HepG2 (cell line): ENCODE data around the gene INO80C. TPM values are rescaled to one million over a fixed set of nuclear protein-coding genes. Genes with fewer than 3 reads are reported as not detected.

Experiments
- BRF2 ChIP-seq: sonication (generic); formaldehyde crosslinking; IDR thresholded peaks from 2 replicates; pipeline ENCODE4 v1.8.1; 2022; ENCODE audit warnings: mild to moderate bottlenecking, missing genetic modification reagents
- CREM ChIP-seq, 2 experiments: sonication (generic) in 1 of 2; formaldehyde crosslinking in 1 of 2; IDR thresholded peaks; 2 replicates each; pipeline versions ENCODE4 v1.4.0 to v1.6.1; 2016 to 2020; ENCODE audit warnings: antibody characterized with exemption in 1 of 2, mild to moderate bottlenecking in 1 of 2, missing genetic modification reagents in 1 of 2
- GLI4 ChIP-seq: sonication (generic); formaldehyde crosslinking; IDR thresholded peaks from 2 replicates; pipeline ENCODE4 v1.5.1; 2020; ENCODE audit warnings: missing genetic modification reagents, mild to moderate bottlenecking, moderate library complexity, borderline replicate concordance
- HDAC2 ChIP-seq: sonication (generic); formaldehyde crosslinking; IDR thresholded peaks from 2 replicates; pipeline ENCODE4 v1.4.0; 2020; ENCODE audit warnings: missing genetic modification reagents
- HOXA3 ChIP-seq: sonication (generic); formaldehyde crosslinking; IDR thresholded peaks from 2 replicates; pipeline ENCODE4 v1.5.0; 2020; ENCODE audit warnings: missing genetic modification reagents
- KLF15 ChIP-seq: sonication (generic); formaldehyde crosslinking; IDR thresholded peaks from 2 replicates; pipeline ENCODE4 v1.8.1; 2023; ENCODE audit warnings: borderline replicate concordance, mild to moderate bottlenecking, inconsistent platforms, missing genetic modification reagents, mixed read lengths
- MNT ChIP-seq: fragments of 450-650 bp; IDR thresholded peaks from 2 replicates; pipeline ENCODE4 v1.6.1; 2016
- NPAS2 ChIP-seq: sonication (generic); formaldehyde crosslinking; IDR thresholded peaks from 2 replicates; pipeline ENCODE4 v1.8.0; 2022; ENCODE audit warnings: mild to moderate bottlenecking, missing genetic modification reagents, borderline replicate concordance
- NR3C1 ChIP-seq: sonication (generic); formaldehyde crosslinking; IDR thresholded peaks from 2 replicates; pipeline ENCODE4 v1.4.0; 2020; ENCODE audit warnings: missing genetic modification reagents
- ONECUT2 ChIP-seq: sonication (generic); formaldehyde crosslinking; IDR thresholded peaks from 2 replicates; pipeline ENCODE4 v1.4.0; 2020; ENCODE audit warnings: missing genetic modification reagents
- PAF1 ChIP-seq: IDR thresholded peaks from 2 replicates; pipeline ENCODE4 v1.6.1; 2016; ENCODE audit warnings: missing genetic modification reagents, missing compliant biosample characterization
- PLRG1 ChIP-seq: fragments of 450-650 bp; conservative IDR thresholded peaks from 2 replicates; pipeline ENCODE4 v1.6.1; 2016
- REPIN1 ChIP-seq: sonication (generic); formaldehyde crosslinking; IDR thresholded peaks from 2 replicates; pipeline ENCODE4 v1.8.0; 2022; ENCODE audit warnings: missing genetic modification reagents, low read depth, mild to moderate bottlenecking, borderline replicate concordance
- SAP130 ChIP-seq: IDR thresholded peaks from 2 replicates; pipeline ENCODE4 v1.6.1; 2016; ENCODE audit warnings: low read depth
- SRF ChIP-seq: IDR thresholded peaks from 2 replicates; pipeline ENCODE4 v1.6.1; 2011; ENCODE audit warnings: mild to moderate bottlenecking, low read depth, low read length, moderate library complexity
- XRCC5 ChIP-seq: fragments of 200-400 bp; formaldehyde crosslinking; optimal IDR thresholded peaks from 2 replicates; pipeline ENCODE3; 2017; ENCODE audit warnings: mild to moderate bottlenecking, low read length
- ZBTB39 ChIP-seq: sonication (generic); formaldehyde crosslinking; IDR thresholded peaks from 2 replicates; pipeline ENCODE4 v1.5.0; 2020; ENCODE audit warnings: missing genetic modification reagents
- ZFY ChIP-seq: sonication (generic); formaldehyde crosslinking; IDR thresholded peaks from 2 replicates; pipeline ENCODE4 v1.4.0; 2020; ENCODE audit warnings: missing genetic modification reagents
- ZKSCAN5 ChIP-seq: sonication (generic); formaldehyde crosslinking; IDR thresholded peaks from 2 replicates; pipeline ENCODE4 v1.5.1; 2020; ENCODE audit warnings: mild to moderate bottlenecking, missing genetic modification reagents
- ZKSCAN8 ChIP-seq: IDR thresholded peaks from 2 replicates; pipeline ENCODE4 v1.6.1; 2016; ENCODE audit warnings: borderline replicate concordance, missing genetic modification reagents, missing compliant biosample characterization
- ZNF18 ChIP-seq: sonication (generic); formaldehyde crosslinking; IDR thresholded peaks from 2 replicates; pipeline ENCODE4 v1.8.0; 2022; ENCODE audit warnings: mild to moderate bottlenecking, missing genetic modification reagents; ENCODE audit not compliant: insufficient replicate concordance
- ZNF317 ChIP-seq: sonication (generic); formaldehyde crosslinking; IDR thresholded peaks from 2 replicates; pipeline ENCODE4 v1.5.0; 2020; ENCODE audit warnings: mild to moderate bottlenecking, missing genetic modification reagents
- ZNF737 ChIP-seq: sonication (generic); formaldehyde crosslinking; IDR thresholded peaks from 2 replicates; pipeline ENCODE4 v1.5.0; 2020; ENCODE audit warnings: missing genetic modification reagents, mild to moderate bottlenecking, borderline replicate concordance
- ZNF788 ChIP-seq: sonication (generic); formaldehyde crosslinking; IDR thresholded peaks from 2 replicates; pipeline ENCODE4 v1.5.0; 2020; ENCODE audit warnings: mild to moderate bottlenecking, missing genetic modification reagents, borderline replicate concordance
- polyA plus RNA-seq, 8 experiments: library from polyadenylated mRNA; depleted of rRNA in 3 of 8; stranded (reverse) in 7 of 8; unstranded in 1 of 8; fragments of >200 nt; fragmentation: Illumina TruSeq in 4 of 8; extraction: Trizol in 4 of 8; gene quantifications; 2 replicates each; pipeline versions ENCODE4 v1.2.1 to v1.2.3, GENCODE V29; 2011 to 2016; ENCODE audit warnings: low read depth in 4 of 8, missing spikeins in 1 of 8, mixed read lengths in 1 of 8; ENCODE audit not compliant: insufficient read depth in 1 of 8
- total RNA-seq, 5 experiments: library from RNA; depleted of rRNA; stranded (reverse); fragments of >200 nt; fragmentation: Illumina TruSeq; extraction: Trizol; gene quantifications; 2 replicates each; pipeline ENCODE4 v1.2.3, GENCODE V29; 2016; ENCODE audit warnings: low read depth in 1 of 5

INO80C gene
- total and polyA plus RNA-seq, 2 of the 13 experiments (the other 11 are each of a cell fraction or from before 2014, with no cell fraction given), result 8.2 to 15.4 TPM

- TF ChIP-seq SRF (peak; percentile 49; the same call in 1 of the 2 replicates), HDAC2 (peak; percentile 92), PAF1 (CRISPR knock-in tag) (no peak), KLF15 (no peak), REPIN1 (peak; percentile 86), ZKSCAN5 (CRISPR knock-in tag) (no peak), ONECUT2 (CRISPR knock-in tag) (no peak), MNT (0 out of 2 replicates have a peak, but pooled peaks have one; percentile 5), ZNF317 (CRISPR knock-in tag) (no peak), ZFY (CRISPR knock-in tag) (peak; percentile 87), ZKSCAN8 (peak; percentile 85; the same call in 1 of the 2 replicates), ZNF788 (CRISPR knock-in tag) (peak; percentile 98; the same call in 1 of the 2 replicates), CREM (IDR thresholded peaks at IDR 0.05) (peak; percentile 53; the same call in 1 of the 2 replicates), CREM (CRISPR knock-in tag; IDR thresholded peaks at IDR 0.05) (no peak), PLRG1 (no peak), ZBTB39 (CRISPR knock-in tag) (no peak), BRF2 (CRISPR knock-in tag) (no peak; the same call in 1 of the 2 replicates), NR3C1 (CRISPR knock-in tag) (no peak), ZNF18 (CRISPR knock-in tag) (peak; percentile 76), XRCC5 (peak; percentile 100), SAP130 (CRISPR knock-in tag) (peak; percentile 75), GLI4 (no peak; the same call in none of the 2 replicates), HOXA3 (CRISPR knock-in tag) (peak; percentile 84), ZNF737 (CRISPR knock-in tag) (peak; percentile 75; the same call in 1 of the 2 replicates), NPAS2 (CRISPR knock-in tag) (no peak)
Observed at GRCh38 chr18:35497370-35498197, at the start of gene INO80C (continued).
